IPS-NIHi7 (cell line): Measurements from ENCODE around the gene TRMT1.

Experiments used
- DNase-seq: peaks from one replicate; pipeline ENCODE4 v3.0.0; 2012; ENCODE audit warnings: mixed read lengths; ENCODE audit errors: extremely low spot score

The TRMT1 gene

DNA sequence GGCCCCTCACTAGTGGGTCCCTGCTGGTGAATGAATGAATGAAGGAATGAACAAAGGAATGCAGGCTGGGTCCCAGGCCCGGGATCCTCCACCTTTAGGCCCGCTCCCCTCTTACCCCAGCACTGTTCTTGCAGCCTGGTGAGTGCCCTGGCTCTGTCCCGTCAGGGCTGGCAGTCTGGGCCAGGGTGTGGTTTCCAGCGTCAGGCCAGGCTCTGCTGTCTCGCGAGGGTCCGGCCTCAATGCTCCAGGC lies 14.2 kb downstream of the TRMT1 start:
- no peak for DNase-seq

GRCh38 chr19:13101590-13102415 lies 14.7 kb downstream of the TRMT1 start:
- DNase-seq = no peak

DNA sequence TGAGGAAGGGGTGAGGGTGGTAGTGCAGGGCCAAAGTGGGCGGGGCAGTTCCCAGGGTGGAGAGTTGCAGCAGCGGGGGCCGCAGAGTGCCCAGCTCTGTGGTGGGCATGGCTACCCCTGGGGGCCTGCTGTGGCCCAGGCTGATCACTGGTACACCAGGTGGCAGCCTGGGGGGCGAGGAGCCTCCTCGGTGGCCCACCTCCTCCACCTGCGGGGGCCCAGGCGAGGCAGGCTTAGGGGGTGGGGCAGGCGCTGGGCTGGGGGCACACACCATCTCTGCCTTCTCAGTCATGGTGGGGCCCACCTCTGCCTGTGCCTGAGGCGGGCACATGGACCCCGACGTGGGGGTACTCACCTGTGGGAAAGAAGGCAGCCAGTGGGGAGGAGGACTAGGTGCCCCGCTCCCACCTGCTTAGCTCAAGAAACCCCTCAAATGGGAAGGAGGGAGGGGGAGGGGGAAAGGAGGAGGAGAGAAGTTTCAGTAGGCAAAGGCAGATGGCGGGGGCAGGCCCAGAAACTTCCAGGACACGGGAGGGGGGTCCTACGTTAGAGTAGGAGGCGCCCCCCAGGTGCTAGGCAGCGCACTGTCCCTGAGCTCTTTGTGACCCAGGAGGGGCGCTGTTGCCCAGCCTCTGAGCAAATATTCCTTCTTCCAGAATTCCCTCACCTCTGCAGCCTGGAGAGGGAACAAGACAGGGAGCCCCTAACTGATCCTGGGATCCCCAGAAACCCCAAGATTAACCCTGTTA lies 15.5 kb downstream of the TRMT1 start:
- DNase-seq = no peak

- no peak for DNase-seq
Observed at GRCh38 chr19:13100031-13100588, 16.4 kb downstream of the TRMT1 start.

DNA sequence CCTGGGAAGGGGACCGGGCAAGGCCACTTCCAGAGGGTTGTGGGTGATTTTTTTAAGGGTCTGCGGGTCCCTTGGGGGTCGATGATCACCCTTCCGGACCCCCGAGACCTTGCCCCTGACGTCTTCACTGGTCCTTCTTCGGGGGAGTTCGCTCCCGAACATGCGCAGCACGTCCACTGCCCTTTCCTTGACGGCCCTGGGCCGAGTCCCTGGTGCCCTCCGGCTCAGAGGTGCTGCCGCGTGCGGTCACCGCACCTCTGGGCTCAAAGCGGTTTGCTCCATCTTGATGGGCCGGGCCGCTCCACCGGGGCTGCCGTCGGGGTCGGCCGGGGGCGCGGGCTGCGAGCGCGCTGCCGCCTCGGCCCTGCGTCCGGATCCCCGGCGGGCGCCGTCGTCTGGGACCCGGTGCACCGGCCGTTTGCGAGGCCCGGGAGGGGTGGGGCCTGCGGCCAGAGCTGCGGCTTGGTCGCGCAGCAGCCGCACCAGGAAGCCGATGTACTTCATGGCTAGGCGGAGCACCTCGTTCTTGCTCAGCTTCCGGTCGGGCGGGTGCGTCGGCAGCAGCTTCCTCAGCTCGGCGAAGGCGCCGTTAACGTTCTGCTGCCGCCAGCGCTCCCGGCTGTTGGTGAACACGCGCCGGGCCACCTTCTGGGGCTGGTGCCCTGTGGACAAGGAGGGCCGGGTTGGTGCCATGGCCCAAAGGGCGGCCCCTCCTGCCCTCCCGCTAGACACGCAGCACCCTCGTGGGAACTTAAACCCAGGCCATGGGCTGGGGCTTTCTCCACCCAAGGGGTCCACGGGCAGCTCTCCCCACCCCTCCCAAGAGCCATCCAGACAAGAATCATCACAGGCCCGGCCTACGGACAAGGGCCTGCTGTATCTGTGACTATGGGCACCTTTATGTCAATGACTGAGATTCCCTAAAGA lies 17.2 kb downstream of the TRMT1 start:
- no peak for DNase-seq

DNA sequence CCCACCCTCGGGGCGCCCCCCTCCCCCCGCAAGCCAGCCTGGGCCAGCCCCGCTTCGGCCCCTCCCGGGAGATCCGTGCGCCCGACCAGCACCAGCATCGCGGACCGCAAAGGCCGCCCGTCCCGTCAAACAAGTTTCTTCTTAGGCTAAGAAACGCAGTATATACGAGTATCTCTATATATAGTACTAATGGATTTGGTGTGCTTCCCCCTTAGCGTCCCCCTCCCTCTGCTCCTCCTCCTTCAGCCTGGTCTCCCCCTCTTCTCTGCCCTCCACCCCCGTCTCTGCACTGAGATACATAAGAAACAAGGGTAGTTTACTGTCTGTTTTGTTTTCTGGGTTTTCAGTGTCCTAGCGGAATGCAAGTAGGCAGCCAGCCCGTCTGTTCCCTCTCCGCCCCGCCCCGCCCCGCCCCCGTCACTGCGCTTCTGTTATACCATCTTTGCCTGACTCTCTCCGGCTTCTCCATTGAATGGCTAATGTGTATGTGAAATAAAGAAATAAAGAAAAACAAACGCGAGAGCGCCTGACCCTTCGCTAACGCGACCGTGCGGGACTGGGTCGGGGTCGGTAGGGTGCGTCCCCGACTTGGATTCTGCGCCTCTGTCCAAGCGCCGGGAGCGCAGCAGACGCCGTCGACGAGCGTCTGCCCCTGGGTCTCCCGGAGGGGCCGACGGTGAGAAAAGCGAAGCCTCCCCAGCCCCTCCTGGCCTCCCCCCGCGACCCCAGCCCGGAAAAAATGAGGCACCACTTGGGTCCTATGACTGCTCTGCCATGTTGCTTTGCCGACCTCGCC lies 18.1 kb downstream of the TRMT1 start:
- no peak for DNase-seq

DNA sequence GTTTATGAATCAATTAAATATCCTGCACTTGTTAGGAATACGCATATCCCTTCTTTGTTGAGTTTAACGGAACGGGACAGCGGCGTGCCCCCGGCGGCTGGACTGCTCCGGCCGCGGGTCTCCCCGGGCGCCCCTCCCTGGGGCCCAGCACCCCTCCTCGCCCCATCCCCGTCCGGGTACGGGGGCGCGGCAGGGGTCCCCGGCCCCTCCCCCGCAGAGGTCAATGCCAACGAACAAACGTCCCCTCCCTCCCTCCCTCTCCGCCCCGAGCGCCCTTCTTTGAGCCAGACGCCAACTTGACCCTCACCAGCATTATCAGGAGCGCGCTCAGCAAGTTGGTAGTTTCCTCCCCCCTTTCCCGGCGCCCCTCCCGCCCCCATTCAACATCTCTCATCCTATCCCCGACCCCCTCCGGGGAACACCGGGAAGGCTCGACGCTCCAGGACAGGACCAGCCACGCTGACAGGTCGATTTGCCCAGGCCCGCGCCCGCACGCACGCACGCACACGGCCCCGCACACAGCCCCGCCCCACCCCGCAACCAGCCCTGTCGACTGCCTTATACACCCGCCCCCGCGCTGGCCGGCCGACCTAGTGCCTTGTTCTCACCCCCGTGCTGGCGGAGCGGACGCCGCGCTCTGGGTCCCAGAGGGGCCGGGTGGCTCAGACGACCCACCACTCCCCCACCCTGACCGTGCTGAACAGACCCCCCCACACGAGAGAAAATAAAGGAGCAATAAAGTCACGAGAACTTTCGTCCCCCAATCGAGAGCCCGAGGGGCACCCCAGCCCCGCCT lies 18.9 kb downstream of the TRMT1 start:
- no peak for DNase-seq

DNA sequence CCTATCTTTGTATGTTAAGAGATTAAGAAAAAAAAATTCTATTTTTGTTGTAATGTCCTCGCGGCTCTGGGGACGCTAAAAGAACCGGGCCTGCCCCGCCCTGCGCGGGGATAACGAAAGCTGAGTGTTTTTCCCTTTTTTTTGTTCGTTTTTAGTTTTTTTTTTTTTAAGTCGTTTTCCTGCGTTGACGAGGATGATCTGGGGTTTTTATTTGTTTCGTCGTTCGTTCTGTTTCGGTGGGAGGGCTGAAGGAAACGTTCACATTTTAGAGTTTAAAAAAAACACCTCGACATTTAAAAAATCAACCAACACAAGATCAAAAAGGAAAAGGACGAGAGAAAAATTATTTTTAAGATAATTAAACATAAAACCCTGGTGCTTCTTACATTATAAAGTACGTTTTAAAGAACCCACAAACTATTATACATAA lies 19.5 kb downstream of the TRMT1 start:
- DNase-seq = no peak

GRCh38 chr19:13095934-13096927 lies 20.3 kb downstream of the TRMT1 start:
- peak; percentile 79 for DNase-seq

- DNase-seq = peak; percentile 61
Observed at GRCh38 chr19:13095393-13095784, 21.2 kb downstream of the TRMT1 start.

- peak; percentile 68 for DNase-seq
Observed at GRCh38 chr19:13094771-13095392, 21.7 kb downstream of the TRMT1 start.

DNA sequence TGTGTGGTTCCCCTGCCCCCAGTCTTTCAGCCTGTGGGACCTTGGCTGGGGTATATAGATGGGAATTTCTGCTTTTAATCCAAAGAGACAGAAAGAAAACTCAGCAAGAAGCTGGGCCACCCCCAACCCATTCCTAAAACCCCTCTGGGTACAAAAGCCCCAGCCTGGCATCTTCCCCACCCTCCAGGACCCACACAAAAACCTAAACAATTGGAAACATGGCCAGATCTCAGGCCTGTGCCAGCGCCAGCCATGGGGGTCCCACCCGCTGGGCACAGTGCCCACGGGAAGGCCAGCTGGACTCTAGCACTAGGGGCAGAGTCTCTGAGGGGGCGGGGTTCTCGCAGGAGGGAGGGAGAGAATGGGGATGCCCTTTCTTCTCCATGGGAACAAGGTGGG lies 22.4 kb downstream of the TRMT1 start:
- DNase-seq = no peak

DNA sequence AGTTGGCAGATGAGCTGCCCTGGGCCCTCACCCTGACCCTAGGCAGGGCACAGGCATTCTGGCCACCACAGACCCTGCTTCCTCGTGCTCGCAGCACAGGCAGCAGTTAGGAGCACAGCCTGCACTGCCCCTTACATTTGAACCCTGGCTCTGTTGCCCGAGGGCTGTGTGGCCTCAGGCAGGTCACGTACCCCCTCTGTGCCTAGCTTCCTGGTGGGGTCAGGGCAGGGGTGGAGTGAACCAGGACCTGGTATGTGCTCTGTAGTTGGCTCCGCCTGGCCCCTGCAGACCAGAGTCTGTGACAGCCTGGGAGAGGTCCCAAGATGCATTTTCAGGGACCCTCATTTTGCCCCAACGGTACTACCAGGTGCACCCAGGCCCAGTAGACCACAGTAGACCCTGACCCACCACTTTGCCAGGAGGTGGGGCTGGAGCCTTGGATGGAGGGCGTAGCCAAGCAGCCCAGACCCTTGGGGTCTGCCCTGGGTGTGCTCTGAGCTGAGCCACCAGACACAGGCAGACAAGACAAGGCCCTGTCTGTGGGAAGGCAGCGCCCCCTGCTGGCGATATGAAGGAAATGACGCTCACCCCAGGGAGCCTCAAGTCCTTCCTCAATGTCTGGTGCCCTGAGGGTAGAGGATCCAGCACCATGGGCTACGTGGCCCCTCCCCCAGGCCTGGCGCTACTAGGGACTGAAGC lies 23.0 kb downstream of the TRMT1 start:
- peak; percentile 89 for DNase-seq

- no peak for DNase-seq
Observed at GRCh38 chr19:13092606-13093235, 23.8 kb downstream of the TRMT1 start.

GRCh38 chr19:13092158-13092543 lies 24.4 kb downstream of the TRMT1 start:
- no peak for DNase-seq

DNA sequence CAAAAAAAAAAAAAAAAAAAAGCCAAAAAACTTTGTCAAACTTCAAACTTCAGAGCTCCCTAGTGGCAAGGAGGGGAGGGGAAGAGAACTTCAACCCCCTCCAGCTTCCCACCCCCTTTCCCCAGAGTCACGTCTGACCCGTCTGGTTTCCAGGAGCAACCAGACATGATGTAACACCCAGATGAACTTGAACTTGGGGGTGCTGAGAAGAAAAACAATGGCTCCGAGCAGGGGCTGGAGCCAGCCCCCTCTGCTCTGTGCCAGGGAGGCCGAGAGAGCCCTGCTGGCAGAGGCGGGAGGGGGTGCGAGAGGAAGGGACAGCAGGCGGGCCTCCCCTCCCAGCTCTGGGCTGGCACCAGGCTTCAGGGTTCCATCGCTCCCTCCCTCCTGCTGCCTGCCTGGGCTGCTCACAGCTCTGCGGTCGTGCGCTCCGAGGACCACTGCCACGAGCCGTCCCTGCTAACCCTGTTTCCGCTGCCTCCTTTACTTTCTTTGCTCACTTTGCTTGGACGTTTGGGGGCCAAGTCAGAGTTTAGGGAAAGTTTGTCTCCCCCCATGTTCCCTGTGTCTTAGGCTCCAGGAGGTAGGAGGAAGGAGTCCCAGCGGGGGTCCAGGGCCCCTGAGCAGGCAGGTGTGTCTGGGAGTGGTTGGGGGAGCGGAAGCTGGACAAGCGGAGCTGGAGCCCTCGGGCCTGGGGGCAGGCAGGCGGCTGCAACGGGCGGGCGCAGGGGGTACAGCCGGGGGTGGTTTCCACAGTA lies 25.0 kb downstream of the TRMT1 start:
- DNase-seq = no peak
